Breast epithelium (tissue), 3 donors: ENCODE measurements around the gene SASH3.

ENCODE experiments used
- POLR2A ChIP-seq: fragments of 450-650 bp; IDR thresholded peaks from one replicate; pipeline ENCODE4 v1.6.1; 2016; ENCODE audit warnings: antibody characterized with exemption, mild to moderate bottlenecking, moderate library complexity
- POLR2AphosphoS5 ChIP-seq, 3 donors: sonication (generic); formaldehyde crosslinking; IDR thresholded peaks; one replicate each; pipeline ENCODE4 v1.6.1; 2017; ENCODE audit warnings: antibody characterized with exemption in 3 of 3
- TF ChIP-seq, protein P1 (sequence below), 3 donors: fragments of 450-650 bp; IDR thresholded peaks; one replicate each; pipeline ENCODE4 v1.5.1; 2016 to 2017; ENCODE audit warnings: antibody characterized with exemption in 3 of 3, mild to moderate bottlenecking in 3 of 3, moderate library complexity in 3 of 3

DNA sequence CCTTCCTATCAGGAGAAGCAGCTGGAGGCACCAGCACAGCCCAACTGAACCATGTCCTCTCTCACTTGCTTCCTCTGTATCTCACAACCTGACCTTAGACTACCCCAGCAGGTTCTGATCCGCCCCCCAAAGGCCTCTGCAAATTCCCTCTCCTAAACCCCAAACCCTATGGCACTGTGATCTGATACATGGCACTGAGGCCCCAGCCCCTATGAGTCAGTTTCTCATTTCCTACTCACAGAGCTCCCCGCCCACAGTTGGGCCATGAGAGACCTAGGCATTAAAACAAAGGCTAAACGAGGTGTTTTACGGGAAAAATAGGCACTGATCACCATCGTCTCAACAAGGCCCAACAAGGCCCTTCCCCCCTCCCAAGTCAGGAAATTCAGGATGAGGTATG lies 19.1 kb downstream of the SASH3 start:
- TF ChIP-seq, protein P1, sequence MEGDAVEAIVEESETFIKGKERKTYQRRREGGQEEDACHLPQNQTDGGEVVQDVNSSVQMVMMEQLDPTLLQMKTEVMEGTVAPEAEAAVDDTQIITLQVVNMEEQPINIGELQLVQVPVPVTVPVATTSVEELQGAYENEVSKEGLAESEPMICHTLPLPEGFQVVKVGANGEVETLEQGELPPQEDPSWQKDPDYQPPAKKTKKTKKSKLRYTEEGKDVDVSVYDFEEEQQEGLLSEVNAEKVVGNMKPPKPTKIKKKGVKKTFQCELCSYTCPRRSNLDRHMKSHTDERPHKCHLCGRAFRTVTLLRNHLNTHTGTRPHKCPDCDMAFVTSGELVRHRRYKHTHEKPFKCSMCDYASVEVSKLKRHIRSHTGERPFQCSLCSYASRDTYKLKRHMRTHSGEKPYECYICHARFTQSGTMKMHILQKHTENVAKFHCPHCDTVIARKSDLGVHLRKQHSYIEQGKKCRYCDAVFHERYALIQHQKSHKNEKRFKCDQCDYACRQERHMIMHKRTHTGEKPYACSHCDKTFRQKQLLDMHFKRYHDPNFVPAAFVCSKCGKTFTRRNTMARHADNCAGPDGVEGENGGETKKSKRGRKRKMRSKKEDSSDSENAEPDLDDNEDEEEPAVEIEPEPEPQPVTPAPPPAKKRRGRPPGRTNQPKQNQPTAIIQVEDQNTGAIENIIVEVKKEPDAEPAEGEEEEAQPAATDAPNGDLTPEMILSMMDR (IDR thresholded peaks at IDR 0.05): no peak
- TF ChIP-seq POLR2A (no peak), POLR2AphosphoS5 (IDR thresholded peaks at IDR 0.05) (no peak)
